Esophagus muscularis mucosa (tissue), 4 donors: ENCODE measurements around the gene MKRN2. TPM values are rescaled to one million over a fixed set of nuclear protein-coding genes. Genes with fewer than 3 reads are reported as not detected.

Experiments
- DNase-seq: peaks from one replicate; pipeline ENCODE4 v3.0.0-alpha.2; 2017; ENCODE audit errors: extremely low spot score
- H3K27ac ChIP-seq, 4 donors: fragments of 200-600 bp; sonication (generic); replicated peaks in 1 of 4; 1 replicate in 3 of 4; 2 replicates in 1 of 4; pipeline ENCODE4 v1.5.1; 2016 to 2019; ENCODE audit warnings: mild to moderate bottlenecking in 1 of 4
- H3K27me3 ChIP-seq, 4 donors: fragments of 200-600 bp; sonication (generic); one replicate each; pipeline versions ENCODE4 v1.5.1 to v1.6.0; 2016 to 2019
- H3K36me3 ChIP-seq, 4 donors: fragments of 200-600 bp; sonication (generic); one replicate each; pipeline ENCODE4 v1.5.1; 2016 to 2019
- H3K4me1 ChIP-seq, 4 donors: fragments of 200-600 bp; sonication (generic); one replicate each; pipeline ENCODE4 v1.5.1; 2016 to 2019
- H3K4me3 ChIP-seq, 4 donors: fragments of 200-600 bp; sonication (generic); 1 replicate in 2 of 4; 2 replicates in 2 of 4; pipeline ENCODE4 v1.5.1; 2016 to 2019; ENCODE audit warnings: mild to moderate bottlenecking in 4 of 4, moderate library complexity in 1 of 4
- H3K9me3 ChIP-seq, 4 donors: fragments of 200-600 bp; sonication (generic); 1 replicate in 3 of 4; 2 replicates in 1 of 4; pipeline ENCODE4 v1.5.1; 2016 to 2019
- CTCF ChIP-seq, 3 experiments: fragments of 200-600 bp in 2 of 3; fragments of 450-650 bp in 1 of 3; sonication (generic) in 2 of 3; IDR thresholded peaks; one replicate each; pipeline ENCODE4 v1.5.1; 2017 to 2019; ENCODE audit warnings: antibody characterized with exemption in 3 of 3, mild to moderate bottlenecking in 2 of 3, moderate library complexity in 1 of 3
- EP300 ChIP-seq: sonication (generic); formaldehyde crosslinking; IDR thresholded peaks from one replicate; pipeline ENCODE4 v1.6.1; 2017; ENCODE audit warnings: antibody characterized with exemption
- POLR2A ChIP-seq: fragments of 450-650 bp; IDR thresholded peaks from one replicate; pipeline ENCODE4 v1.6.1; 2017; ENCODE audit warnings: antibody characterized with exemption, moderate library complexity, mild to moderate bottlenecking, low read depth
- POLR2AphosphoS5 ChIP-seq, 2 donors: sonication (generic); formaldehyde crosslinking; IDR thresholded peaks; one replicate each; pipeline ENCODE4 v1.6.1; 2017; ENCODE audit warnings: antibody characterized with exemption in 2 of 2
- WGBS: methylation state at CpG from one replicate; pipeline ENCODE4 v1.1.5; 2018; 5-methylcytosine and 5-hydroxymethylcytosine counted together
- intact Hi-C: fragments of 100-400 bp; cut with DNase I; formaldehyde crosslinking; loops from one replicate; pipeline ENCODE4 v1.15.1; 2023
- total RNA-seq, 4 donors: library from RNA; depleted of rRNA; stranded (reverse); fragments of >200 nt; gene quantifications; one replicate each; pipeline versions ENCODE4 v1.1.0 to v1.2.1, GENCODE V29; 2016

MKRN2 gene
- total RNA-seq, 4 donors from 2014 or later: 29.5 to 55.1 (median 38.0) TPM

DNA sequence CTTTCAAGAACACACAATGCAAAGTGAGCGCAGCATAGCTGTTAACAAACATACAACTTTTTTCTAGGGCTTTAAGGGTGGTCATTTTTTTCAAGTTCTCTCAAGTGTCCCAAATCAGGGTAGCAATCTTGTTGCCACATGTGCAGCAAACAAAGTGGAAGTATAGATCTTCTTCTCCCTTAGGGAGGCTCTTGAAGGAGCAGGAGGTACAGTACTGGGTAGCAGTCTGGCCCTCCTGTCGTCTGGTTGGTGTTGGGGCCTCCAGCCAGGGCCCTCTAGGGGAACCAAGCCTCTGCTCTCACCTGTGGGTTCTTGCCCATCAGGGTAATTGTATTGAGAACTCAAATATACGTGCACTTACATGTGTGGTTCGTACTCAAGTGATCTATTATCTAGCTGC is 25.8 kb downstream of the MKRN2 start:
- H3K27ac ChIP-seq: no peak overlapping the region
- 85% methylated on average over 4 of the region's 4 CpGs for WGBS
- H3K9me3 ChIP-seq: no peaks in the 10 kb centered on the region
- TF ChIP-seq POLR2AphosphoS5 (IDR thresholded peaks at IDR 0.05) (no peak), EP300 (no peak), CTCF (IDR thresholded peaks at IDR 0.05) (no peak), POLR2A (no peak)
- intact Hi-C loops: no loop called here
- no peak for DNase-seq
- no peaks in the 10 kb centered on the region for H3K27me3 ChIP-seq
- peaks cover 43 to 100% (median 90%) of the 10 kb centered on the region in 4 donors for H3K36me3 ChIP-seq
- H3K4me3 ChIP-seq: no peak overlapping the region
- H3K4me1 ChIP-seq: no peaks in the 10 kb centered on the region

DNA sequence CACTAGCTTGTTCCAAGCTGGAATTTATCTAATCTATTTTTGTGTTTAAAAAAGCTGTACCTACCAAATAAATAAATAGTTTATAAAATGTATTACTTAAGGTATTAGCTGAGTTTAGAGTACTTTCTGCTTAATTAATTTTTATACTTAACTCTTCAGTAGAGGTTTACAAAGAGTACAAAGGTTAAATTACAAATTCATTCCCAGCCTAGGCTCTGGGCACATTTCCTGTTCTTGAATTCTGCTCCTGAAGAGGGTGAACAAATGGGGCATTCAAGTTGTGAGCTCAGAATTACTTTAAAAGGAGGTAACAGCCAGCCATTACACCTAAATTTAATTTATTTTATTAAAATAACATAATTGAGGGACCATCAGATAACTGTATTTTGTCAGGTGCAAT is 26.4 kb downstream of the MKRN2 start:
- intact Hi-C loops: no loop called here
- H3K4me1 ChIP-seq: no peaks in the 10 kb centered on the region
- TF ChIP-seq CTCF (IDR thresholded peaks at IDR 0.05): no peak
- no peak for TF ChIP-seq EP300
- no peak for TF ChIP-seq POLR2A
- TF ChIP-seq POLR2AphosphoS5 (IDR thresholded peaks at IDR 0.05): no peak
- peaks cover 43 to 100% (median 91%) of the 10 kb centered on the region in 4 donors for H3K36me3 ChIP-seq
- no peaks in the 10 kb centered on the region for H3K9me3 ChIP-seq
- H3K27ac ChIP-seq: no peak overlapping the region
- H3K27me3 ChIP-seq: no peaks in the 10 kb centered on the region
- H3K4me3 ChIP-seq: no peak overlapping the region
- no peak for DNase-seq

DNA sequence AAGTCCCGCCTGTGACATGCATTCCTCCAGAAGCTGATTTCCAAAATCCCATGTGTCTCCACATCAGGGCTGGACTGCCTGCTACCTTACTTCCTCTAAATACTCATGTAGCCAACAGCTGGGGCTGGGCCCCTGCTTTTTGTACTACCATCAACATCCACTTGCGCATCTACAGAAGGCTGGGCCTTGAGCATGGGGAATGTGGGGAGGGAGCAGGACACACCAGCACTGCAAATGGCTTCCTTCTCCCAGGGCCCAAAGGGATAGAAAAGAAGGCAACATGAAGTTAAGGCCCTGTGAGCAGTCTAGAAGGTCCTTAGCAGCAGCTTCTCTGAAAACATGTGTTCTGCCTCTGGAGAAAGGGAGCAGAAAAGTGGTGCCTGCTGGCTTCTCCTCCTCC is 27.2 kb downstream of the MKRN2 start:
- H3K9me3 ChIP-seq: no peaks in the 10 kb centered on the region
- no peak for TF ChIP-seq CTCF (IDR thresholded peaks at IDR 0.05)
- TF ChIP-seq POLR2A: no peak
- no peak for TF ChIP-seq POLR2AphosphoS5 (IDR thresholded peaks at IDR 0.05)
- TF ChIP-seq EP300: no peak
- no peaks in the 10 kb centered on the region for H3K27me3 ChIP-seq
- DNase-seq: no peak
- WGBS: 100% methylated on average over 2 of the region's 2 CpGs
- no peak overlapping the region for H3K4me3 ChIP-seq
- H3K4me1 ChIP-seq: peaks cover 0 to 2% (median 0%) of the 10 kb centered on the region in 4 donors
- peaks cover 44 to 100% (median 93%) of the 10 kb centered on the region in 4 donors for H3K36me3 ChIP-seq
- no peak overlapping the region for H3K27ac ChIP-seq
- intact Hi-C loops: no loop called here

GRCh38 chr3:12585181-12585580 is 28.3 kb downstream of the MKRN2 start:
- Histone ChIP-seq H3K4me1 (peaks cover 0 to 7% (median 0%) of the 10 kb centered on the region in 4 donors), H3K36me3 (peaks cover 44 to 100% (median 94%) of the 10 kb centered on the region in 4 donors), H3K4me3 (no peak overlapping the region), H3K27me3 (no peaks in the 10 kb centered on the region), H3K9me3 (no peaks in the 10 kb centered on the region), H3K27ac (no peak overlapping the region)
- TF ChIP-seq POLR2A (no peak), POLR2AphosphoS5 (IDR thresholded peaks at IDR 0.05) (no peak), EP300 (no peak), CTCF (IDR thresholded peaks at IDR 0.05) (no peak)
- DNase-seq: no peak
- intact Hi-C loops: no loop called here
- WGBS: 69% methylated on average over 3 of the region's 3 CpGs

DNA sequence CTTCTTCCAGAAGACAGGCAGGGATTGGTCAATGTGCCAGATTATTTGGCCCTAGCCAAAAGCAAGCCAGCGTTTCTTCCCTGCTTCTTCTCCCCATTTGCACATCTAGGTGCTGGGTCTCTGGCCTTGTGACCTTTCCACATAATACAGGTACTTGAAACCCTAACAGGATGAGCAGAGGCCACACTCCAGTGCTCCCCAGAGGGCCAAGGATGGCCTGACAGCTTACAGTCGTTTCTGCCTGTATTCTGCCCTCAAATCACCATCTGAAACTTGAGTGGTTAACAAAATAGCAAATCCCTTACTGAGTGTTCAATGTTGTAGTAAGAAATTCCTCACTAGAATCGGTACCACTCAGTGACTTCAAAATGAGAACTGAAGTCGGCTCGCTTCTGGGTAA is 29.1 kb downstream of the MKRN2 start:
- H3K27ac ChIP-seq: no peak overlapping the region
- DNase-seq: no peak
- peaks cover 51 to 100% (median 94%) of the 10 kb centered on the region in 4 donors for H3K36me3 ChIP-seq
- H3K4me1 ChIP-seq: peaks cover 0 to 7% (median 0%) of the 10 kb centered on the region in 4 donors
- TF ChIP-seq CTCF (IDR thresholded peaks at IDR 0.05): no peak
- TF ChIP-seq POLR2A: no peak
- no peak for TF ChIP-seq EP300
- TF ChIP-seq POLR2AphosphoS5 (IDR thresholded peaks at IDR 0.05): no peak
- no peaks in the 10 kb centered on the region for H3K9me3 ChIP-seq
- no peaks in the 10 kb centered on the region for H3K27me3 ChIP-seq
- intact Hi-C loops: no loop called here
- H3K4me3 ChIP-seq: no peak overlapping the region
- WGBS: 64% methylated on average over 5 of the region's 5 CpGs
